HG03159 (cell line): ENCODE measurements around the gene CATSPER1.

ENCODE experiments used
- ATAC-seq: cut with Tn5 transposase; IDR thresholded peaks from one replicate; pipeline ENCODE4 v1.9.1; 2021; ENCODE audit warnings: mild to moderate bottlenecking, moderate library complexity; ENCODE audit not compliant: unreplicated experiment

CATSPER1 gene

DNA sequence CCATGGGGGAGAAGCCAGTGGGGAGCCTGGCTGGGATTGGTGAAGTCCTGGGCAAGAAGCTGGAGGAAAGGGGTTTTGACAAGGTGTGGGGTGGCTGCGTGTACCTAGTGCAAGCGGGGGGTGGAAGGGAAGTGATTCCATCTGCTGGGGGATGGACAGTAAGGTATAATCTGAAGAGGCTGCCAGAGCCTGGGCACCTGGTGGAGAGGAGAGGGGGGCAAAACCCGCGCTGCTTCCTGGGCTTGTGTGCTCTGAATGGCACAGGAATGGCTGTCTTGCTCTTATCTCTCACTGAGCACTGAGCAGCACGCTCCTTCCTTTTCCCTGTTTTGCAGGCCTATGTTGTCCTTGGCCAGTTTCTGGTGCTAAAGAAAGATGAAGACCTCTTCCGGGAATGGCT is 23.0 kb downstream of the CATSPER1 start:
- ATAC-seq: no peak

DNA sequence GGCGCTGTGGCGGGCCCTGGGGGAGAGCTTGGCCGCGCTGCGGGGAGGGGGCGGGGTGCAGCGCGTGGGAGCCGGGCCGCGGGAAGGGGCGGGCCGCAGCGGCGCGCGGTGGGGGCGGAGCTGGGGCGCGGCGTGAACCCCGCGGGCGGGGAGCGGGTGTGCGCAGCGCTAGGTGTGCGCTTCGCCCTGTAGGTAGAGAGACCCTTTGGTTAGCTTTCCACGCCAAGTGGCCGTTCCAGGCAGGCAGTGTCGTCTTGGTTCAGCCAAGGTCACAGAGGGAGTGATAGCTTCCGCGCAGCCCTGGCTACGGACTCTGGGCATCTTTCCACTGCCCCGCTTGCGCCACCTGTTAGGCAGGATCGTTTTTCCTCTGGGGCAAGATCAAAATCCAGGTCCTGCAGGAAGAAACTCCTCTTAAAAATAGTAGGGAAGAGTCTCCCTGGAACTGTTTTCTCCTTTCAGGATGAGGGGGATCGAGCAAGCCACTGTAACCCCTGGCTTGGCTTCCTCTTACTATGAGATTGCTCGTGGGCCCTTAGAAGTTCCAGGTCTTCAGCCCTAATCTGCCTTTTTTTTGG is 23.5 kb downstream of the CATSPER1 start:
- ATAC-seq: peak; percentile 41

DNA sequence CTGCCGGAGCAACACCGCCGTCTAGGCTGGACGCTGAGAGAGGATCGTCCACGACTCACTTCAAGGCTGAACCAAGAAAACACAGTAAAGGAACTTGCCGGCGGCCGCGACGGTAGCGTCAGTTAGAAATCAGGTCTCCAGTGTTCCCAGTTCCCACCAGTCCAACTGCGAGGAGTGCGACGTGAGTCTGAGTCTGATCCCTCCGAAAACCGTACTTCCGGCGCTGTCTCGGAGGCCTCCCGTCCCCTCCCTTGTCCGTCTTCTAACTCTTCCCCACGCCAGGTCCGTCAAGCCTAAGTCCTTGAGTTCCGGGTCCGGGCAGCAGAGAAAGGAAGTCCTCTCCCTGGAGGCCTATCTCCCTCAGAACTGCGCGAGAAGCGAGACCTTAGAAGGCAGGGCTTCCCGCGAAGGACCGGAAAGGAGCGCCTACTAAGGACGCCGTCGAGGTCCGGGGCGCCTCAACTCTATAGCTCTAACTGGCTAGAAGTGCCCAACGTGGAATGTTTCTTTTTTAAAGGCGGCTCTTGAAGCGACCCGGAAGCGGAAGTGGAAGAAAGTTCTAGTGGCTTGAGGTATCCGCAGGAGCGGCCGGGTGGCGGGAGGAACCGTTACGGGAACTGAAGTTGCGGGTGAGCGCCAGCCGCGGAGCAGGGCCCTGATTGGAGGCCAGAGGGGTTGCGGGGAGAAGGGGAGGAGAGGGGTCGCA is 24.2 kb downstream of the CATSPER1 start, which contains the start of the genes BANF1 and EIF1AD:
BANF1 (plus strand) TSS at position 562 of the 706 bp plus-strand sequence. CDS start 748 bp downstream, outside the sequence.
EIF1AD (minus strand) TSS at position 216 of the 706 bp plus-strand sequence. CDS start 1,768 bp downstream, outside the sequence.
- ATAC-seq: peak; percentile 74

DNA sequence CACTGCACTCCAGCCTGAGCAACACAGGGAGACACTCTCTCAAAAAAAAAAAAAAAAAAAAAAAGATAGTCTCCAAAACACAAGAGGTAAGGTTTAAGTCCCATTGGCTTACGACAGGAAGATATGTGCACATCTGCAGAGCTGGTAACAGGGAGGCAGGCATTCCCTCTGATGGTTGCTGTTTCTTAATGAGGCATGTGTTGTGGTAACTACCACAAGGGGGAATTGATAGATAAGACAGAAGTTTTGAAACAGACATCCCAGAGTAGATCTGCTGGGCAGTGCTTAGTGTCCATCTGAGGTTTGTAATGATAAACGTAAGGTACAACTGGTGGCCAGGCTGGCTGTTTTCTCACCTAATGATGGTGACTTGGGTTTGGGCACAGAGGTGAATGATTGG is 29.0 kb downstream of the CATSPER1 start:
- no peak for ATAC-seq

DNA sequence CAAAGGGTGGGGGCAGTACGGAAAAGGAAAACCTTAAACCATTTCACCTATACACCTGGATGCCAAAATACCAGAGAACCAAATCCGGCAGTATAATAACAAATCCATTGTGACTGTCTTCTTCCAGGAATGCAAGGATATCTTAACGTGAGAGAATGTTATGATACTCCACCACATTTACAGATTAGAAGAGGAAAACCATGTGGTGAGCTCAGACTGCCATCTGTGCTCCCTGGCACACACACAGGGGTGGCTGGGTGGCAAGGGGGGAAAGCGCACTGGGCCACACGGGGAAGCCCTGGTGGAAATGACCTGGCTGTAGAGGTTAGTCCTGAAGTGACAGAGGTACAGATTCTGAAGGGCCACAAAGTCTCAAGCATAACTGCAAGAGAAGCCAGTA is 34.2 kb downstream of the CATSPER1 start:
- no peak for ATAC-seq

DNA sequence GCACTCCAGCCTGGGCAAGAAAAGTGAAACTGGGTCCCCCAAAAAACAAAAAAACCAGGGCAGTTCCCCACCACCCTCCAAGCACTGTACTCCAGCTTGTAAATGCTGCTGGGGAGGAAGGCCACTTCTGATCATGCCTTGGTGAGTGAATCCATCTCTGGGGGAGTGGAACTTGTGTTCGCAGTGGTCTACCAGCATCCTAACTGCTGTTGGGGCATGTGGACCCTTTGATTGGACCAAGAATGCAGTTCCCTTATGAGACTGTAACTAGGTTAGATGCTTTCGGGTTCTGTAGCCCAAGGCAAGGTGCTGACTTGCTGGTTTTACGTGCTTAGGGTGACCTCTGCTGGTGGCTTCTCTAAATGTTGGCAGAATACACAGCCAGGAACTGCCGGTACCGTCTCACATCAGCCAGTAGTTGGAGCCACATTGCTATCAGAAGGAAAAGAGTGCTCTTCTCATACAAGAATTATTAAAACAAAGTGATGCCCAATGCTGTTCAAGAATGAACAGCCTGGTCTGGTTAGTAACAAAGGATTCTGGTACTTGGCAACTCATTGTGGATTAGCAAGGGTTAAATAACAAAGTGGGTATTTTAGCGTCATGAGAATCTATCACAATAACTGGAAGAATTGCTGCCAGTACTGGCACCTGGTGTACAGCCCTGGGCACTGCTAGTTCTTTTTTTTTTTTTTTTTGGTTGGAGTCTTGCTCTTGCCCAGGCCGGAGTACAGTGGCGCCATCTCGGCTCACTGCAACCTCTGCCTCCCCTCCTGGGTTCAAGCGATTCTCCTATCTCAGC is 37.3 kb downstream of the CATSPER1 start:
- ATAC-seq: peak; percentile 88

DNA sequence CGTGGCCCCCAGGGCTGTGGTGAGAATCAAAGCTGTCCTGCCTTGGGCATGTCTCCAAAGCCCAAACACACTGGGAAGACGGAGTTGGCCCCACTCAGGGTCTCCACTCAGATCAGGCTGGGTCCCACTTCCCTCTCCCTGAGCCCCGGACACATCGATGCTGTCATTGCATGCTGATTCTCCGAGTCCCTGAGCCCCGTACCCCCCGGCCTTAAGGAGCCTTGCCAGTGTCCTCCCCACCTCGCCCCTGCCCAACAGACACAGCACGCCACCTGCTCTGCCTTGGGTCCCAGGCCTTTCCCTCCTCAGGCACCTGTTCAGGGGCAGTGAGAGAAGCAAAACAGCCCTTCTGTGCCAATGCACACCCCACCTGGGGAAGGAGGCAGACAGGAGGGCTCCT is 38.9 kb downstream of the CATSPER1 start:
- no peak for ATAC-seq

DNA sequence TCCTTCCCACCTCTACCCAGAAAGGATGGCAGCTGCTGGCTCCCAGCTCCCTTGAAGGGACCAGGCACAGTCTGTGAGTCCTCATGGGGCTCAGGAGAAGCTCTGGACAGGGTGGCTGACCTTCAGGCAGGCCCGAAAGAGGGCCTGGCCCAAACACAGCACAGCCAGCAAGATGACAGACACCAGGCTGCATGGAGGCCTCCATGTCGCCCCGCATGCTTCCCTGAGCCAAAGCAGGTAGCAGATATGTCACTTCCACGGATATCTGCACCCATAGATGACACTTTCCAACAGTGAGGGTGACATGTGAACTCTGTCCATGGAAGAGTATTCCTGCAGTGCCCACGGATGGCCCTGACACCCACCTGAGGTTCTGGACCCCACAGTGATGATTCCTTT is 42.7 kb downstream of the CATSPER1 start:
- ATAC-seq: no peak

DNA sequence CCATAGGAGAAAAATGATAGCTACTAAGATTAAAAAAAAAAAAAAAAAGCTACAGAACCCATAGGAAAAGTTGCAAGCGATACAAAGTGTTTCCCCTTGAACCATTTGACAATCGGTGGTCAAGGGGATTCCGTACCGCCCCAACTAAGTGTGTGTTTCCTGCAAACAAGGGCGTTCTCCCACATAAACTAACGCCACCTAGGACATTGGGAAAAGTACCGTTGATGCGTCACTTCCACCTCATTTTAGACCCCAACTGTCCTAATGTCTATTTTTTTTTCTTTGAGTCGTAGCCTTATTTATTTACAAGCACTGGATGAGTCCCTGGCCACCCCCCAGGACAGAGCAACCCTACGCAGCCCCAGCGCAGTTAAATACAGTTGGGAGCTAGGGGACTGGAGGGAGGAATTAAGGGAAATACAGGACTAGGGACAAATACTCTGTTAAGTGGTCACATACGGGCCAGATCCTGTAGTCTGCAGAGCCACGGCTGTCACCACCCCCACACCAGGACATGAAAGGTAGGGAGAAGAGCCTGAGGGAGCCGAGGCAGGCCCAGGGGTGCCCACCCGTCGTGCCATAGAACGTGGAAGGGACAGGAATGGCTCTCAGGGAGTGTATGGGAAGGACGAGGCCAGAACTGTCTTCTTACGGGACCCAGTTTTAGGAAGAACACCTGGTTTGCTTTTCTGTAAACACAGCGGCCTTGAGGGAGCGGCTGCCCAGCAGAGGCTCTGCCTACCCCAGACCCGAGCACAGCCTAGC is 43.3 kb downstream of the CATSPER1 start:
- ATAC-seq: no peak

DNA sequence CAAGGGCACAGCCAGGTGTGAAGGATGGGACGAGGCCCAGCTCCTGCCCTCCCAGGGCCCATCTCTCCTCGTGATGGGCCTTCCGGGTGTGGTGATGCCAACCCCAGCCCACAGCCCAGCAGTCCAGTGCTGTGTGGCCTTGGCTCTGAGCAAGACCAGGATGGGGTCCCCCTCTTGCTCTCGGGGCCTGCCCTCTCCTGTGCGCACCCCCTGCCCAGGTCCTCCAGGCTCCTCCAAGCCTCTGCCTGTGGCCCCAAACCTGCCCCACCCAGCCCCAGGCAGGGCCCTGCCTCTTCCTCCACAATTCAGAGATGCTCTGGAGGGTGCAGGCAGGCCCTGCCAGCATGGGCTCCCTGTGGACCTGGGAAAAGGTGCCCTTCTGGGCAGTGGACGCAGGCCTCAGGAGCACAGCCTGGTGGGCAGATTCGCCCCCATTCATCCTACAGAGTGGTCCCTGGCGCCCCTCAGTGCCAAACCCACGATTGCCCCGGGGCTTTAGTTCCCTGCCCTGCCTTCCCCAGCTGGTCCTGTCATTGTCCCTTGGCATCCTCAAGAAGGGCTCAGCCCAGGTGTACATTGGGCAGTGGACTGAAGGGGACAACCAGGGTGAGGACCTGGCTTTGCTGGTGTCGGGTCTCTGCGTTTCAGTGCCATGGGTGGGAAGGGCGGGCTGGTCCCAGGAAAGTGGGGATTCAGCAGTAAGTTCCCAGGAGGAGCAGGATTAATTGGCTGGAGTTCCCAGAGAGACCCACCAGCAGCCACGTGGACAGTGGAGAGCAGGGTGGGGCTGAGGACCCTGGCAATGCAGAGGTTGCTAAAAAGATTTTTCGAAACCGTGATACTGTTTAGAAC is 44.1 kb downstream of the CATSPER1 start:
- ATAC-seq: no peak

DNA sequence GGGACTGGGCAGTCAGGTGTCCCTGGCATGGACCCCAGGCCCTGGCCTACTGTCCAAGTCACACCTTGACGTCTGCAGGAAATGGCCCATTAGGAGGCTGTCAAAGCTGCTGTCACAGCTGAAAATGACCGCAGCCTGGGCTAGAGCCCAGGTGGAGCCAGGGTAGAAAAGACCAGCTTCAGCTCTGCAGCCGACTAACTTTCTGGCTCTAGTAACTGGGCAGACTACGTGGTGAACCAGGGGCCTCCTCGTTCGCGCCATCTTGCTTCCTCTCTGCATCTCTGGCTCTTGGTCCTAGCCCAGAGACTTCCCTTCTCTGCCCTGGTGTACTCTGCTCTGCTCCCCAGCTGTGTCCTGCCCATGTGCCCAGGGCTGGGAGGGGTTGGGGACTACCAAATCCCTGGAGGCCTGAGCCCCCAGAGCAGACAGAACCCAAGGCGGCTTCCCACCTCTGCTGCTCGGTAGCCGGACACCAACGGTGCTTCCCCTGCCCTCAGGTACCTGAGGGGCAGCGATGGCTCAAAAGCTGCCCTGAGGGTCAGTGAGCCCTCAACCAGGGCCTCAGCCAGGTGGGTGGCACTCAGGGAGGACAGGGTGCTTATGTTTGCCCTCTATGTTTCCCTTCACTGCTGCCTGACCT is 45.1 kb downstream of the CATSPER1 start:
- ATAC-seq: no peak

DNA sequence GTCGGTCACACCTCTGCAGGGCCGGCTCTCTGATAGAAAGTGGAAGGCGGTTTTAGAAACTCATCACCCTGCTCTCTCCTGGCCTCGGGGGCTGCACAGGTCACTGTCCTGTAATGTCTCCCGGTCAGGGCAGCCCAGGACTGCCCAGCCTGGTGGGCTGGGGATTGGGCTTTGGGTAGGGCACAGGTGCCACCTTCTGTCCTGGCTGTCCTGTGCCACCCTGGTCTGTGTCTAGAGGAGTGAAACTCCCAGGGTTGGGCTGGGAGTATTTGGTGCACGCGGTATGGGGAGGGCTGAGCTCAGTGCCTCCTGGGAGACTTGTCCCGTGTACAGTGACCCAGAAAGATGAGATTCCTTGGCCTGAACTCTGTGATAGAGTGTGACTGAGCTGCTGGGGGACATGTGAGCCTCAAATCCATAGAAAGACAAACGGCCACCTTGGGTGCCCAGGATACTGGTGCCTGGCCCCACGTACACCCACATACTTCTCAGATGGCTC is 47.0 kb downstream of the CATSPER1 start:
- ATAC-seq: no peak

DNA sequence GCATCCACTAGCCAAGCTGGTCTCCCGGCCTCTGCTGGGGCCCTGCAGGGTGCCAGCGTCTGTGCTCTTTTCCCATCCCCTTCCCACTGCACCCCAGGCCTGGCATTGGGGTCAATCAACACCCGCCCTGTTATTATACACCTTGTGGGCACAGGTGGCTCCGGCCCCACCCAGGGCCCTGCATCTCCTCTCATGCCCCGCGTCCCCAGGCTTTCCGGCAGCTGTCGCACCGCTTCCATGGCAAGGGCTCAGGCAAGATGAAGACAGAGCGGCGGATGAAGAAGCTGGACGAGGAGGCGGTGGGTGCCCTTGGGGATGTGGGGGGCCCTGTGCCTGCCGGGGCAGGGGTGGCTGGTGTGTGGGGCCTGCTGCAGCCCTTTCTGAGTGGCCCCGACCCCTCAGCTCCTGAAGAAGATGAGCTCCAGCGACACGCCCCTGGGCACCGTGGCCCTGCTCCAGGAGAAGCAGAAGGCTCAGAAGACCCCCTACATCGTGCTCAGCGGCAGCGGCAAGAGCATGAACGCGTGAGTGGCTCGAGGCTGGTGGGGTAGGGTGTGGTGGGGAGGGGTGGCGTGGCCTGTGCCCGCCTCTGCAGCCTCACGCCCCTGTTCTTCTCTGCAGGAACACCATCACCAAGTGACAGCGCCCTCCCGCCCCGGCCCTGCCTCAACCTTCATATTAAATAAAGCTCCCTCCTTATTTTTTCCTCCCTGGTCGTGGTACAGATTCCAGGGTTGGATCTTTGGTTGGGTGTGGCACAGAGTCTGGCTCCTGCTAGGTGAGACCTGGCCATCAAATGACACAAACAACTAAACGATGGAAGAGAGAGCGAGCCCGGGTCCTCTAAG is 47.7 kb downstream of the CATSPER1 start:
- no peak for ATAC-seq

DNA sequence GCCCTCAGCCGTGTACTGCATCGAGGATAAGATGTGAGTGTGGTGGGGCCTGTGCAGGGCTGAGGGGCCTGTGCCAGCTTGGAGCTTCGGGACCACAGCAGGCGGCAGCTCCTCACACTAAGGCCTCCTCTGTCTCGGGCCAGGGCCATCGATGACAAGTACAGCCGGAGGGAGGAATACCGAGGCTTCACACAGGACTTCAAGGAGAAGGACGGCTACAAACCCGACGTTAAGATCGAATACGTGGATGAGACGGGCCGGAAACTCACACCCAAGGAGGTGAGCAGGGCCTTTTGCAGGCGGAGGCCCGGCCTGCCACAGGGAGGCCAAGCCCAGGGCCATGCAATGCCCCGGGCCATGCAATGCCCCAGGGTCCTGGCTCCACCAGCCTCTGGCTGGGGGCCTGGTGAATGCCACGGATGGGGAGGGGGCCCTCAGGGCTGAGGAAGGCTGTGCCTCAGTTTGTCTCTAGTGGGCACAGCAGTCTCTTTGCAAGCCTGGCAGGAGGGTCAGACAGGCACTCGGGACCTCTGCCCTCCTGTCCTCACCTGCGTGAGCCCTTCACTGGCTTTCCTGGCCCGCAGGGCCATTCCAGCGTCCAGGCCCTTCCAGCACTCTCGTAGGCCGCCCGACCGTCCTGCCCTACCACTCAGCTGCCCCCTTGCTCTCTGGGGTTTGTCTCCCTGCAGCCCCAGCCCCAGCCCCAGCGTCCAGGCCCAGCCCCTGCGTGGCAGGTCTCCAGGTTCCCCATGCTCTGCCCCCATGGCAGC is 48.5 kb downstream of the CATSPER1 start:
- no peak for ATAC-seq

DNA sequence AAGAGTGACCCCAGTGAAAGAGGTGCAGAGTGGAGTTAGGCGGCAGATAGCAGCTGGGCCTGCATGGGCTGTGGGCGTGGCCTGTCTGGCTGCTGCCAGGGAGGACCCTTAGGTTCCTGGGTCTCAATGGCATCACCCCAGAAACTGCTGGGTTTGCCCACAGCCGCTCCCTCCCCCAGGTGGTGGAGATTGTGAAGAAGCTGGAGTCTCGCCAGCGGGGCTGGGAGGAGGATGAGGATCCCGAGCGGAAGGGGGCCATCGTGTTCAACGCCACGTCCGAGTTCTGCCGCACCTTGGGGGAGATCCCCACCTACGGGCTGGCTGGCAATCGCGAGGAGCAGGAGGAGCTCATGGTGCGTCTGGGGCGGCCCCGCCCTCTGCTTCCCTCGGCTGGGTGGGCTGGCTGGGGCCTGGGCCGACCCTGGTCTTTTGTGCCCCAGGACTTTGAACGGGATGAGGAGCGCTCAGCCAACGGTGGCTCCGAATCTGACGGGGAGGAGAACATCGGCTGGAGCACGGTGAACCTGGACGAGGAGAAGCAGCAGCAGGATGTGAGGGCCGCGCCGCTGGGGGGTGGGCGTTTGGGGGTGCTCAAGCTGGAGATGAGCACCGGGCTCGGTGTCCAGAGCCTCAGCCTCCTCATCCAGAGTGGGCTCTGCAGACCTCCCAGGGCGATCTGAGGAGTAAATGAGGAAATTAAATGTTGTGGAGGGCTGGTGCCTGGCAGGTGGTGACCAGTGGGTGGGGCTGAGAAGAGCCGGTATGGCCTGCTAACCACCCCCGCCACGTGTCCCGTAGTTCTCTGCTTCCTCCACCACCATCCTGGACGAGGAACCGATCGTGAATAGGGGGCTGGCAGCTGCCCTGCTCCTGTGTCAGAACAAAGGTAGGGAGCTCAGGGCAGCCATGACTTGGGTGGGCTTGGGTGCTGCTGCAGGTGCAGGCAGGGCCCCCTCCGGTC is 49.8 kb downstream of the CATSPER1 start:
- no peak for ATAC-seq

DNA sequence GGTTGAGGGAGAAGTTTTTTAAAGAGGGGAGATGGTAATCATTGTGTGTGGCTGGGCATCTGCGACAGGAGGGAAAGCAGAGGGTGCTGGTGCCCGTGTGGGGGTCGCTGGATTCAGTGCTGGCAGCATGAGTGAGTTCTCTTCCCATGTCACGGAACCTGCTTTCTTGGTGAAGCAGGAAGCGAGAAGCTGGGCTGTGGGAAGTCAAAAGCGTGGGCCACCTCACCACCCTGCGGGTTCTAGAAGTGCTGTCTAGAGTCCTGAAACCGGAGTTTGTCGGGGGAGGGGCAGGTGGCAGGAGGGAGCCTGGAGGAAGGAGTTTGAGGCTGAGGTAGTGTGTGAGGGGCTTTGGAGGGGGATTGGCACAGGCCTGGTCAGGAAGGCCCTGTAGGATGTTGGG is 50.5 kb downstream of the CATSPER1 start:
- ATAC-seq: no peak
